IMR-90 (cell line): ENCODE data around the gene ACSL6. TPM values are rescaled to one million over a fixed set of nuclear protein-coding genes. Genes with fewer than 3 reads are reported as not detected.

ENCODE experiments used
- ATAC-seq: fragments of 200-7000 bp; cut with Tn5 transposase; 2 replicates; pipeline ENCODE4 v1.9.1; 2020; ENCODE audit warnings: low read depth, mild to moderate bottlenecking, moderate library complexity
- BruUV-seq: library from RNA; stranded (reverse); fragments of 400-500 nt; replicated peaks from 2 replicates; lab custom pipeline; 2021; lab: Mats Ljungman, UMichigan
- CTCF ChIA-PET: fragments of 300-600 bp; formaldehyde crosslinking; extraction: SDS; loops from one replicate; lab custom pipeline; 2021; ENCODE audit warnings: antibody characterized with exemption; lab: Yijun Ruan, JAX
- POLR2A ChIA-PET: fragments of 300-600 bp; sonication (Branson Sonifier 250); formaldehyde crosslinking; loops from one replicate; lab custom pipeline; 2022; ENCODE audit warnings: antibody characterized with exemption; ENCODE audit not compliant: unreplicated experiment; lab: Charles Lee
- DNase-seq: peaks from one replicate; pipeline ENCODE4 v3.0.0; 2013
- H2AFZ ChIP-seq: replicated peaks from 2 replicates; pipeline ENCODE3; 2013; ENCODE audit warnings: low read length, mild to moderate bottlenecking; ENCODE audit not compliant: poor library complexity
- H2AK5ac ChIP-seq: 2 replicates; pipeline ENCODE4 v1.6.1; 2013; ENCODE audit warnings: low read depth, low read length, inconsistent platforms
- H2AK9ac ChIP-seq: replicated peaks from 2 replicates; pipeline ENCODE3; 2013; ENCODE audit warnings: mild to moderate bottlenecking, low read depth, low read length, moderate library complexity; ENCODE audit not compliant: poor library complexity
- H2BK120ac ChIP-seq: 2 replicates; pipeline ENCODE4 v1.6.1; 2013; ENCODE audit warnings: low read depth, low read length, inconsistent platforms
- H2BK15ac ChIP-seq: 3 replicates; pipeline ENCODE4 v1.6.1; 2013; ENCODE audit warnings: low read depth, low read length, inconsistent platforms
- H2BK20ac ChIP-seq: 2 replicates; pipeline ENCODE4 v1.6.1; 2013; ENCODE audit warnings: low read depth, mild to moderate bottlenecking, inconsistent platforms, low read length, moderate library complexity
- H2BK5ac ChIP-seq: 2 replicates; pipeline ENCODE4 v1.6.1; 2013; ENCODE audit warnings: mild to moderate bottlenecking, low read depth, low read length, inconsistent platforms; ENCODE audit not compliant: poor library complexity, severe bottlenecking
- H3K14ac ChIP-seq: replicated peaks from 2 replicates; pipeline ENCODE4 v1.6.1; 2013; ENCODE audit warnings: low read depth, low read length, inconsistent platforms
- H3K18ac ChIP-seq: 2 replicates; pipeline ENCODE4 v1.6.1; 2013; ENCODE audit warnings: low read depth, low read length, control low read depth
- H3K23ac ChIP-seq: 2 replicates; pipeline ENCODE4 v1.6.1; 2013; ENCODE audit warnings: low read depth, low read length, inconsistent platforms
- H3K27ac ChIP-seq: 2 replicates; pipeline ENCODE4 v1.5.1; 2013; ENCODE audit warnings: mild to moderate bottlenecking, control low read depth, low read length; ENCODE audit not compliant: insufficient read depth
- H3K27me3 ChIP-seq: 2 replicates; pipeline ENCODE4 v1.6.1; 2013; ENCODE audit warnings: low read length; ENCODE audit not compliant: control insufficient read depth, insufficient read depth
- H3K36me3 ChIP-seq: 2 replicates; pipeline ENCODE4 v1.6.1; 2013; ENCODE audit warnings: low read length, mixed read lengths; ENCODE audit not compliant: control insufficient read depth, insufficient read depth
- H3K4ac ChIP-seq: 2 replicates; pipeline ENCODE4 v1.6.1; 2013; ENCODE audit warnings: low read depth, low read length, inconsistent platforms
- H3K4me1 ChIP-seq: 2 replicates; pipeline ENCODE4 v1.6.1; 2013; ENCODE audit warnings: low read length, mixed read lengths; ENCODE audit not compliant: control insufficient read depth, insufficient read depth
- H3K4me2 ChIP-seq: 2 replicates; pipeline ENCODE4 v1.6.1; 2013; ENCODE audit warnings: low read depth, mild to moderate bottlenecking, control low read depth, low read length, moderate library complexity
- H3K4me3 ChIP-seq: 2 replicates; pipeline ENCODE4 v1.5.1; 2013; ENCODE audit warnings: low read depth, mild to moderate bottlenecking, control low read depth, low read length, moderate library complexity; ENCODE audit not compliant: insufficient read depth
- H3K56ac ChIP-seq: 2 replicates; pipeline ENCODE4 v1.6.1; 2013; ENCODE audit warnings: low read length, inconsistent platforms; ENCODE audit not compliant: insufficient read depth; ENCODE audit errors: extremely low read depth
- H3K79me1 ChIP-seq, 2 experiments: 2 replicates each; pipeline ENCODE4 v1.6.1; 2013; ENCODE audit warnings: low read length in 2 of 2, inconsistent platforms in 1 of 2, low read depth in 1 of 2
- H3K9ac ChIP-seq: 2 replicates; pipeline ENCODE4 v1.6.1; 2013; ENCODE audit warnings: low read depth, low read length, control low read depth
- H3K9me1 ChIP-seq: 2 replicates; pipeline ENCODE4 v1.6.1; 2013; ENCODE audit warnings: low read length, inconsistent platforms; ENCODE audit not compliant: insufficient read depth
- H3K9me3 ChIP-seq: 2 replicates; pipeline ENCODE4 v1.6.1; 2013; ENCODE audit warnings: low read length; ENCODE audit not compliant: control insufficient read depth, insufficient read depth
- H4K20me1 ChIP-seq: 2 replicates; pipeline ENCODE4 v1.6.1; 2013; ENCODE audit warnings: low read length, inconsistent platforms; ENCODE audit not compliant: insufficient read depth
- H4K5ac ChIP-seq: 2 replicates; pipeline ENCODE4 v1.6.1; 2013; ENCODE audit warnings: mild to moderate bottlenecking, low read depth, low read length, control low read depth
- H4K8ac ChIP-seq, 2 experiments: 2 replicates each; pipeline ENCODE4 v1.6.1; 2013; ENCODE audit warnings: low read depth in 2 of 2, low read length in 2 of 2, control low read depth in 1 of 2, inconsistent platforms in 1 of 2
- H4K91ac ChIP-seq: 2 replicates; pipeline ENCODE4 v1.6.1; 2013; ENCODE audit warnings: low read depth, low read length, inconsistent platforms; ENCODE audit not compliant: insufficient read depth
- BHLHE40 ChIP-seq: fragments of 150-350 bp; IDR thresholded peaks from 2 replicates; pipeline ENCODE4 v1.6.1; 2016; ENCODE audit warnings: mild to moderate bottlenecking, low read depth, low read length
- CEBPB ChIP-seq: IDR thresholded peaks from 2 replicates; pipeline ENCODE4 v1.6.1; 2012; ENCODE audit warnings: low read depth, low read length, improper control_type of control experiment
- CHD1 ChIP-seq: IDR thresholded peaks from 2 replicates; pipeline ENCODE4 v1.6.1; 2012; ENCODE audit warnings: low read depth, low read length, improper control_type of control experiment
- ELK1 ChIP-seq: fragments of 150-350 bp; IDR thresholded peaks from 2 replicates; pipeline ENCODE4 v1.6.1; 2016; ENCODE audit warnings: low read depth, mild to moderate bottlenecking, low read length, moderate library complexity, borderline replicate concordance
- FOS ChIP-seq: fragments of 150-350 bp; IDR thresholded peaks from 2 replicates; pipeline ENCODE4 v1.6.1; 2016; ENCODE audit warnings: low read depth, low read length
- MAFK ChIP-seq: IDR thresholded peaks from 2 replicates; pipeline ENCODE4 v1.6.1; 2012; ENCODE audit warnings: low read depth, low read length, improper control_type of control experiment
- MAZ ChIP-seq: IDR thresholded peaks from 2 replicates; pipeline ENCODE4 v1.6.1; 2012; ENCODE audit warnings: low read depth, mild to moderate bottlenecking, low read length, improper control_type of control experiment, moderate library complexity, borderline replicate concordance
- MXI1 ChIP-seq: IDR thresholded peaks from 2 replicates; pipeline ENCODE4 v1.6.1; 2012; ENCODE audit warnings: low read depth, mild to moderate bottlenecking, low read length, moderate library complexity, borderline replicate concordance
- NFE2L2 ChIP-seq: fragments of 150-350 bp; IDR thresholded peaks from 2 replicates; pipeline ENCODE4 v1.6.1; 2016; ENCODE audit warnings: low read depth, mild to moderate bottlenecking, low read length
- POLR2A ChIP-seq: IDR thresholded peaks from 2 replicates; pipeline ENCODE4 v1.6.1; 2012; ENCODE audit warnings: mild to moderate bottlenecking, low read depth, low read length
- RAD21 ChIP-seq: IDR thresholded peaks from 2 replicates; pipeline ENCODE4 v1.6.1; 2012; ENCODE audit warnings: low read length, improper control_type of control experiment
- RCOR1 ChIP-seq: IDR thresholded peaks from 2 replicates; pipeline ENCODE4 v1.6.1; 2012; ENCODE audit warnings: mild to moderate bottlenecking, low read length, improper control_type of control experiment; ENCODE audit not compliant: insufficient replicate concordance
- RFX5 ChIP-seq: IDR thresholded peaks from 2 replicates; pipeline ENCODE4 v1.8.0; 2012; ENCODE audit warnings: low read depth, mild to moderate bottlenecking, low read length, moderate library complexity
- SMC3 ChIP-seq: fragments of 150-350 bp; IDR thresholded peaks from 2 replicates; pipeline ENCODE4 v1.6.1; 2016; ENCODE audit warnings: low read depth, mild to moderate bottlenecking, antibody characterized with exemption, low read length, moderate library complexity
- WGBS, 2 experiments: methylation state at CpG; one replicate each; pipeline versions ENCODE4 v1.1.5 to v1.1.7; 2013; ENCODE audit warnings: missing lambda C conversion rate in 2 of 2; ENCODE audit not compliant: insufficient read length in 1 of 2; ENCODE audit errors: extremely low coverage in 2 of 2; 5-methylcytosine and 5-hydroxymethylcytosine counted together
- dilution Hi-C: fragments of 300-500 bp; cut with HindIII; formaldehyde crosslinking; loops from one replicate; pipeline ENCODE4 v1.14.3; 2018; ENCODE audit warnings: low sequenced_read_pairs; ENCODE audit not compliant: unreplicated experiment
- in situ Hi-C: fragments of 300-500 bp; cut with MboI; formaldehyde crosslinking; loops from 3 replicates; pipeline ENCODE4 v1.14.3; 2019; ENCODE audit warnings: low sequenced_read_pairs, inconsistent platforms, mixed read lengths
- intact Hi-C: fragments of 100-400 bp; cut with micrococcal nuclease; formaldehyde crosslinking; loops from 2 replicates; pipeline ENCODE4 v1.10.0; 2022
- polyA plus RNA-seq, 3 experiments: library from polyadenylated mRNA; depleted of rRNA; stranded (reverse); fragments of >200 nt; gene quantifications; 2 replicates each; pipeline ENCODE4 v1.2.3, GENCODE V29; 2012; ENCODE audit warnings: low replicate concordance in 1 of 3
- total RNA-seq: library from RNA; depleted of rRNA; stranded (reverse); fragments of >200 nt; gene quantifications from 2 replicates; pipeline ENCODE4 v1.2.3, GENCODE V29; 2012
- TF ChIP-seq, protein P1 (sequence below): fragments of 150-350 bp; IDR thresholded peaks from 2 replicates; pipeline ENCODE4 v1.6.1; 2017; ENCODE audit warnings: mild to moderate bottlenecking, antibody characterized with exemption, low read length, low read depth
- TF ChIP-seq, protein P2 (sequence below): conservative IDR thresholded peaks from 2 replicates; pipeline ENCODE4 v1.5.1; 2012; ENCODE audit warnings: mild to moderate bottlenecking, low read depth, low read length, improper control_type of control experiment

Gene ACSL6
- total and polyA plus RNA-seq, 2 of the 4 experiments (the other 2 are of a cell fraction), result not detected

DNA sequence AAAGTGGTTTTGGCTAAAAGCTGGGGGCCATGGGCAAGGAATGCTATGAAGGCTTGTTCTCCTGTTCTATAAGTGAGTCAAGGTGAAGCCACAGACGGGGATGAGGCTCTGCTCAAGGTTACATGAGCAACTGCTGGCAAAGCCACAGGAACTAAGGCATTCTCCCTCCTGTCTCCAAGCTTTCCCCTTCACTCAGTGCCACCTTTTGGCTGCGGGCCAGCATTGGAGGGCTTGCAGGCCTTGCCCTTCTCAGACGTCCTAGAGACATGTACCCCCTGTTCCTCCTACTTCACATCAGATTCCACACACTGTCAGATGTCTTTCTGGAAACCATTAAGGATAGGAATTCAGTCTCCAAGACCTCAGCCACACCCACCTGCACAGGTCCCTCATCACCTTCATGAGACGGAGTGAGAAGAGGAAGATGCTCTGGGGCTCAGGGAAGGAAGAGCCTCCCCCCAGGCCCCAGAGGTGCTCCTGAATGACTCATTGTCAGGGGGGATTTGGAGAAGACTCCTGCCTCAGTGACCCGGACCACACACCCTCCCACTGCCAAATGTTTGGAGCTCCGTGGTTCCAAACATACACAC lies 45.5 kb downstream of the ACSL6 start:
- Histone ChIP-seq H2BK20ac (no peak overlapping the region), H3K14ac (no peak overlapping the region), H3K27ac (no peak overlapping the region), H4K5ac (no peak overlapping the region), H2BK5ac (no peak overlapping the region), H3K4ac (no peak overlapping the region), H3K56ac (no peak overlapping the region), H3K27me3 (no peaks in the 10 kb centered on the region; the same call in 1 of the 2 replicates), H3K79me1 (no peaks in the 10 kb centered on the region), H3K9me1 (no peaks in the 10 kb centered on the region), H3K18ac (no peak overlapping the region), H4K20me1 (no peaks in the 10 kb centered on the region), H4K8ac (no peak overlapping the region), H3K4me1 (no peaks in the 10 kb centered on the region), H2BK15ac (no peak overlapping the region), H3K36me3 (no peaks in the 10 kb centered on the region), H3K9me3 (no peaks in the 10 kb centered on the region), H2AK9ac (no peak overlapping the region), H3K23ac (no peak overlapping the region), H2AK5ac (no peak overlapping the region), H3K9ac (no peak overlapping the region), H3K4me3 (no peak overlapping the region), H2BK120ac (no peak overlapping the region), H4K91ac (no peak overlapping the region), H2AFZ (no peak overlapping the region), H3K4me2 (no peak overlapping the region)
- no TSS peak for BruUV-seq
- in situ Hi-C loops, result no loop called here
- intact Hi-C loops, result no loop called here
- 38% methylated on average over 2 of the region's 6 CpGs; no CpG with 5 or more reads in 1 of the 2 experiments for WGBS, 2 experiments
- ATAC-seq (no peak), DNase-seq (no peak)
- TF ChIP-seq CEBPB, result no peak
- TF ChIP-seq CHD1, result no peak
- no peak for TF ChIP-seq POLR2A
- no peak for TF ChIP-seq MAFK
- TF ChIP-seq, protein P1, sequence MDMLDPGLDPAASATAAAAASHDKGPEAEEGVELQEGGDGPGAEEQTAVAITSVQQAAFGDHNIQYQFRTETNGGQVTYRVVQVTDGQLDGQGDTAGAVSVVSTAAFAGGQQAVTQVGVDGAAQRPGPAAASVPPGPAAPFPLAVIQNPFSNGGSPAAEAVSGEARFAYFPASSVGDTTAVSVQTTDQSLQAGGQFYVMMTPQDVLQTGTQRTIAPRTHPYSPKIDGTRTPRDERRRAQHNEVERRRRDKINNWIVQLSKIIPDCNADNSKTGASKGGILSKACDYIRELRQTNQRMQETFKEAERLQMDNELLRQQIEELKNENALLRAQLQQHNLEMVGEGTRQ, result no peak
- no peak for TF ChIP-seq RAD21
- no peak for TF ChIP-seq MAZ
- TF ChIP-seq BHLHE40, result no peak
- TF ChIP-seq ELK1, result no peak
- TF ChIP-seq FOS, result no peak
- TF ChIP-seq MXI1, result no peak
- TF ChIP-seq, protein P2, sequence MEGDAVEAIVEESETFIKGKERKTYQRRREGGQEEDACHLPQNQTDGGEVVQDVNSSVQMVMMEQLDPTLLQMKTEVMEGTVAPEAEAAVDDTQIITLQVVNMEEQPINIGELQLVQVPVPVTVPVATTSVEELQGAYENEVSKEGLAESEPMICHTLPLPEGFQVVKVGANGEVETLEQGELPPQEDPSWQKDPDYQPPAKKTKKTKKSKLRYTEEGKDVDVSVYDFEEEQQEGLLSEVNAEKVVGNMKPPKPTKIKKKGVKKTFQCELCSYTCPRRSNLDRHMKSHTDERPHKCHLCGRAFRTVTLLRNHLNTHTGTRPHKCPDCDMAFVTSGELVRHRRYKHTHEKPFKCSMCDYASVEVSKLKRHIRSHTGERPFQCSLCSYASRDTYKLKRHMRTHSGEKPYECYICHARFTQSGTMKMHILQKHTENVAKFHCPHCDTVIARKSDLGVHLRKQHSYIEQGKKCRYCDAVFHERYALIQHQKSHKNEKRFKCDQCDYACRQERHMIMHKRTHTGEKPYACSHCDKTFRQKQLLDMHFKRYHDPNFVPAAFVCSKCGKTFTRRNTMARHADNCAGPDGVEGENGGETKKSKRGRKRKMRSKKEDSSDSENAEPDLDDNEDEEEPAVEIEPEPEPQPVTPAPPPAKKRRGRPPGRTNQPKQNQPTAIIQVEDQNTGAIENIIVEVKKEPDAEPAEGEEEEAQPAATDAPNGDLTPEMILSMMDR, result no peak
- TF ChIP-seq SMC3, result no peak
- TF ChIP-seq RCOR1, result no peak
- no peak for TF ChIP-seq RFX5
- TF ChIP-seq NFE2L2, result no peak
- dilution Hi-C loops, result no loop called here
- CTCF ChIA-PET, result no interaction called here
- POLR2A ChIA-PET, result no interaction called here
